ENCODE data around the gene SIAH2. TPM values are rescaled to one million over a fixed set of nuclear protein-coding genes. Genes with fewer than 3 reads are reported as not detected.

Gene SIAH2
- polyA plus RNA-seq, 1 of the 3 experiments (the other 2 are of a cell fraction): 18.4 TPM

- no peaks in the 10 kb centered on the region for H4K20me1 ChIP-seq (ENCODE audit: insufficient read depth)
- ChIA-PET CTCF (interaction anchor here (0.7 kb wide), 1 partner anchor 64 kb away, joined by 3 read pairs; no protein-coding TSS in a partner anchor), POLR2A (no interaction called here)
- no peak overlapping the region for H3K27ac ChIP-seq (ENCODE audit: low read depth in 2 of 2, low read length in 1 of 2)
- H3K36me3 ChIP-seq (replicated peaks in 1 of 2; ENCODE audit: control insufficient read depth in 1 of 2, insufficient read depth in 2 of 2, low read length in 1 of 2): no peaks in the 10 kb centered on the region
- H3K79me2 ChIP-seq (ENCODE audit: insufficient read depth): no peaks in the 10 kb centered on the region
- H3K4me1 ChIP-seq (ENCODE audit: control insufficient read depth in 1 of 2, insufficient read depth in 2 of 2, low read depth in 1 of 2, low read length in 1 of 2): no peaks in the 10 kb centered on the region; a peak in 1 of 4 replicates
- peaks cover 11% of the 10 kb centered on the region for H3F3A ChIP-seq (replicated peaks; ENCODE audit: insufficient read depth)
- no peak overlapping the region for H3K4me3 ChIP-seq (ENCODE audit: low read depth in 2 of 2, low read length in 1 of 2)
- no peaks in the 10 kb centered on the region for H3K9me2 ChIP-seq
- H3K9ac ChIP-seq: no peak overlapping the region
- H2AFZ ChIP-seq (ENCODE audit: low read depth): no peak overlapping the region; the same call in 1 of the 2 replicates
- H3K4me2 ChIP-seq: no peak overlapping the region
- no peak for DNase-seq
- no peaks in the 10 kb centered on the region for H3K27me3 ChIP-seq (ENCODE audit: insufficient read depth)
- TF ChIP-seq POLR2AphosphoS5 (IDR thresholded peaks at IDR 0.05; ENCODE audit: low read depth, low read length) (no peak), USF2 (IDR thresholded peaks at IDR 0.05; ENCODE audit: borderline replicate concordance, low read depth, low read length) (no peak), RFX5 (IDR thresholded peaks at IDR 0.05; ENCODE audit: low read length) (no peak), IRF3 (IDR thresholded peaks at IDR 0.05; ENCODE audit: low read depth, low read length) (no peak), NRF1 (IDR thresholded peaks at IDR 0.05; ENCODE audit: low read depth, low read length) (no peak), MAX (IDR thresholded peaks at IDR 0.05; ENCODE audit: low read depth) (no peak), EZH2phosphoT487 (IDR thresholded peaks at IDR 0.05; ENCODE audit: borderline replicate concordance, low read depth) (no peak), MXI1 (IDR thresholded peaks at IDR 0.05; ENCODE audit: low read depth, low read length) (no peak), ELF1 (IDR thresholded peaks at IDR 0.05) (no peak), TAF1 (IDR thresholded peaks at IDR 0.05; ENCODE audit: borderline replicate concordance, low read depth, low read length) (no peak), FOXM1 (IDR thresholded peaks at IDR 0.05; ENCODE audit: low read depth) (no peak), NFIC (IDR thresholded peaks at IDR 0.05; ENCODE audit: borderline replicate concordance) (no peak), REST (IDR thresholded peaks at IDR 0.05; ENCODE audit: low read depth, low read length) (no peak), FOSL2 (IDR thresholded peaks at IDR 0.05; ENCODE audit: borderline replicate concordance, low read depth) (no peak)
- H3K9me3 ChIP-seq: peaks cover 5% of the 10 kb centered on the region; the same call in 1 of the 2 replicates
Measured at GRCh38 chr3:150697646-150698045, 65.3 kb downstream of the SIAH2 start.
